CD14-positive monocyte (primary cell): ENCODE measurements around the gene OR52B4. TPM values are rescaled to one million over a fixed set of nuclear protein-coding genes. Genes with fewer than 3 reads are reported as not detected.
"Not testable (repeated sequence)": the region's sequence is repeated elsewhere in the genome, so short reads cannot be mapped to it uniquely, and the experiment has no call there.

ENCODE experiments used
- DNase-seq, 3 donors: peaks; one replicate each; pipeline ENCODE4 v3.0.0-alpha.2; 2011 to 2022
- H2AFZ ChIP-seq: 2 replicates; pipeline ENCODE4 v1.6.0; 2012; ENCODE audit warnings: mild to moderate bottlenecking, low read depth, low read length, inconsistent platforms; ENCODE audit not compliant: insufficient read depth, poor library complexity, severe bottlenecking
- H3K27ac ChIP-seq, 2 donors: 1 replicate in 1 of 2; 2 replicates in 1 of 2; pipeline ENCODE4 v1.5.1; 2012 to 2013; ENCODE audit warnings: low read length in 2 of 2, control low read depth in 1 of 2, inconsistent platforms in 1 of 2, low read depth in 1 of 2, mild to moderate bottlenecking in 1 of 2
- H3K27me3 ChIP-seq, 2 donors: one replicate each; pipeline versions ENCODE4 v1.6.0 to v1.6.1; 2011 to 2013; ENCODE audit warnings: low read length in 2 of 2; ENCODE audit not compliant: control insufficient read depth in 2 of 2, insufficient read depth in 2 of 2
- H3K36me3 ChIP-seq, 2 donors: replicated peaks in 1 of 2; 1 replicate in 1 of 2; 2 replicates in 1 of 2; pipeline versions ENCODE4 v1.5.1 to v1.6.1; 2012 to 2013; ENCODE audit warnings: low read length in 2 of 2, control low read depth in 1 of 2, inconsistent platforms in 1 of 2, mild to moderate bottlenecking in 1 of 2; ENCODE audit not compliant: insufficient read depth in 2 of 2, control insufficient read depth in 1 of 2
- H3K4me1 ChIP-seq, 2 donors: 1 replicate in 1 of 2; 2 replicates in 1 of 2; pipeline versions ENCODE4 v1.5.1 to v1.6.1; 2012 to 2013; ENCODE audit warnings: low read length in 2 of 2, control low read depth in 1 of 2, inconsistent platforms in 1 of 2, mild to moderate bottlenecking in 1 of 2, moderate library complexity in 1 of 2; ENCODE audit not compliant: insufficient read depth in 2 of 2, control insufficient read depth in 1 of 2
- H3K4me2 ChIP-seq: replicated peaks from 2 replicates; pipeline ENCODE3; 2012; ENCODE audit warnings: low read length, moderate library complexity, mild to moderate bottlenecking; ENCODE audit not compliant: poor library complexity, severe bottlenecking; ENCODE audit errors: extremely low read depth
- H3K4me3 ChIP-seq, 3 experiments: fragments of 200-600 bp in 1 of 3; sonication (generic) in 1 of 3; replicated peaks in 1 of 3; 1 replicate in 2 of 3; 2 replicates in 1 of 3; pipeline ENCODE4 v1.5.1; 2011 to 2013; ENCODE audit warnings: low read length in 3 of 3, mild to moderate bottlenecking in 3 of 3, control low read depth in 2 of 3, low read depth in 2 of 3, inconsistent platforms in 1 of 3, moderate library complexity in 1 of 3
- H3K79me2 ChIP-seq: 2 replicates; pipeline ENCODE4 v1.6.0; 2012; ENCODE audit warnings: mild to moderate bottlenecking, control low read depth, inconsistent platforms, low read length, moderate library complexity; ENCODE audit not compliant: insufficient read depth
- H3K9ac ChIP-seq: 2 replicates; pipeline ENCODE4 v1.6.0; 2017; ENCODE audit warnings: low read length, mild to moderate bottlenecking; ENCODE audit not compliant: insufficient read depth, poor library complexity, severe bottlenecking
- H3K9me3 ChIP-seq, 2 donors: replicated peaks in 1 of 2; 1 replicate in 1 of 2; 2 replicates in 1 of 2; pipeline versions ENCODE4 v1.5.1 to v1.6.1; 2012 to 2013; ENCODE audit warnings: low read length in 2 of 2, control low read depth in 1 of 2; ENCODE audit not compliant: control insufficient read depth in 1 of 2, insufficient read depth in 1 of 2
- H4K20me1 ChIP-seq: 2 replicates; pipeline ENCODE4 v1.6.0; 2012; ENCODE audit warnings: mild to moderate bottlenecking, low read length, control low read depth, moderate library complexity; ENCODE audit not compliant: insufficient read depth
- H3K27ac Mint-ChIP-seq, 7 donors: one replicate each; pipeline ENCODE4 v1.8.0; 2020; ENCODE audit warnings: mild to moderate bottlenecking in 7 of 7, mixed read lengths in 7 of 7, moderate library complexity in 6 of 7, inconsistent platforms in 2 of 7
- H3K27me3 Mint-ChIP-seq, 3 donors: one replicate each; pipeline ENCODE4 v1.8.0; 2021 to 2022; ENCODE audit warnings: low read depth in 3 of 3, mild to moderate bottlenecking in 3 of 3, mixed read lengths in 3 of 3, moderate library complexity in 3 of 3, inconsistent platforms in 1 of 3
- H3K36me3 Mint-ChIP-seq, 2 donors: one replicate each; pipeline ENCODE4 v1.8.0; 2020; ENCODE audit warnings: mixed read lengths in 2 of 2, inconsistent platforms in 1 of 2, mild to moderate bottlenecking in 1 of 2
- H3K4me1 Mint-ChIP-seq: one replicate; pipeline ENCODE4 v1.8.0; 2020; ENCODE audit warnings: mild to moderate bottlenecking, mixed read lengths
- H3K4me3 Mint-ChIP-seq, 2 donors: one replicate each; pipeline ENCODE4 v1.8.0; 2020; ENCODE audit warnings: mild to moderate bottlenecking in 2 of 2, mixed read lengths in 2 of 2, moderate library complexity in 1 of 2
- H3K9me3 Mint-ChIP-seq, 7 donors: one replicate each; pipeline ENCODE4 v1.8.0; 2020 to 2022; ENCODE audit warnings: mixed read lengths in 7 of 7, mild to moderate bottlenecking in 6 of 7, moderate library complexity in 6 of 7, inconsistent platforms in 2 of 7
- WGBS: methylation state at CpG from one replicate; pipeline ENCODE4 v1.1.5; 2013; ENCODE audit warnings: missing lambda C conversion rate; ENCODE audit not compliant: insufficient coverage; 5-methylcytosine and 5-hydroxymethylcytosine counted together
- intact Hi-C, 2 donors: fragments of 100-400 bp; cut with micrococcal nuclease; formaldehyde crosslinking; loops; one replicate each; pipeline versions ENCODE4 v1.15.0 to v1.15.1; 2023
- polyA plus RNA-seq, 3 donors: library from polyadenylated mRNA; depleted of rRNA in 1 of 3; unstranded in 2 of 3; stranded (reverse) in 1 of 3; fragments of 300-500 nt in 2 of 3; fragments of >200 nt in 1 of 3; fragmentation: Illumina TruSeq in 2 of 3; gene quantifications; 1 replicate in 2 of 3; 2 replicates in 1 of 3; pipeline ENCODE4 v1.2.3, GENCODE V29; 2012 to 2021
- TF ChIP-seq, protein P1 (sequence below): fragments of 200-600 bp; IDR thresholded peaks from one replicate; pipeline ENCODE4 v1.8.0; 2022; ENCODE audit warnings: antibody characterized with exemption, mild to moderate bottlenecking

The OR52B4 gene
- polyA plus RNA-seq, 3 donors: not detected

- H3K4me3 Mint-ChIP-seq: no peak overlapping the region
- Histone ChIP-seq H4K20me1 (no peaks in the 10 kb centered on the region), H3K4me2 (no peak overlapping the region), H3K79me2 (no peaks in the 10 kb centered on the region), H3K36me3 (no peaks in the 10 kb centered on the region), H3K4me3 (no peak overlapping the region), H3K27me3 (no peaks in the 10 kb centered on the region), H3K4me1 (no peaks in the 10 kb centered on the region), H3K9me3 (no peaks in the 10 kb centered on the region), H2AFZ (no peak overlapping the region), H3K9ac (no peak overlapping the region), H3K27ac (no peak overlapping the region)
- no peak overlapping the region for H3K27ac Mint-ChIP-seq
- intact Hi-C loops: no loop called here
- H3K9me3 Mint-ChIP-seq: peaks cover 0 to 7% (median 2%) of the 10 kb centered on the region in 7 donors
- H3K4me1 Mint-ChIP-seq: peaks cover 8% of the 10 kb centered on the region
- no peak for DNase-seq
- H3K27me3 Mint-ChIP-seq: peaks cover 2 to 4% (median 4%) of the 10 kb centered on the region in 3 donors
- H3K36me3 Mint-ChIP-seq: no peaks in the 10 kb centered on the region
- WGBS: 100% methylated on average over 1 of the region's 3 CpGs
- TF ChIP-seq, protein P1, sequence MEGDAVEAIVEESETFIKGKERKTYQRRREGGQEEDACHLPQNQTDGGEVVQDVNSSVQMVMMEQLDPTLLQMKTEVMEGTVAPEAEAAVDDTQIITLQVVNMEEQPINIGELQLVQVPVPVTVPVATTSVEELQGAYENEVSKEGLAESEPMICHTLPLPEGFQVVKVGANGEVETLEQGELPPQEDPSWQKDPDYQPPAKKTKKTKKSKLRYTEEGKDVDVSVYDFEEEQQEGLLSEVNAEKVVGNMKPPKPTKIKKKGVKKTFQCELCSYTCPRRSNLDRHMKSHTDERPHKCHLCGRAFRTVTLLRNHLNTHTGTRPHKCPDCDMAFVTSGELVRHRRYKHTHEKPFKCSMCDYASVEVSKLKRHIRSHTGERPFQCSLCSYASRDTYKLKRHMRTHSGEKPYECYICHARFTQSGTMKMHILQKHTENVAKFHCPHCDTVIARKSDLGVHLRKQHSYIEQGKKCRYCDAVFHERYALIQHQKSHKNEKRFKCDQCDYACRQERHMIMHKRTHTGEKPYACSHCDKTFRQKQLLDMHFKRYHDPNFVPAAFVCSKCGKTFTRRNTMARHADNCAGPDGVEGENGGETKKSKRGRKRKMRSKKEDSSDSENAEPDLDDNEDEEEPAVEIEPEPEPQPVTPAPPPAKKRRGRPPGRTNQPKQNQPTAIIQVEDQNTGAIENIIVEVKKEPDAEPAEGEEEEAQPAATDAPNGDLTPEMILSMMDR: no peak
Measured at GRCh38 chr11:4370166-4370565, 2.0 kb upstream of the OR52B4 start.

DNA sequence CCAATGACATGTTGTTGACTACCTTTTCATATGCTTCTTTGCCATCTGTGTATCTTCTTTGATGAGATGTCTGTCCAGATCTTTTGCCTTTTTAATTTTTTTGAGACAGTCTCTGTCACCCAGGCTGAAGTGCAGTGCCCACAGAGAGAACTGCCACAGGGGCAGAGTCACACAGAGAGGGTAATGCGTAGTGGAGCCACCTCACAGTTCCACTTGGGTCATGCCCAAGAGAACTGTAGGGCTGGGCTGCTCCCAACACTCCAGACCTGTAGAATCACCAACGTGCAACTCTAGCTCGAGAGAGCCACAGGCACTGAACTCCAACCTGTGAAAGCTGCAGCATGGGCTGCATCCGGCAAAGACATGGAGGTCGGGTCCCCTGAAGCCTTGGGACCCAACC lies 20.0 kb downstream of the OR52B4 start:
- H3K27ac Mint-ChIP-seq, H3K4me3 ChIP-seq, H3K4me1 ChIP-seq, H3K27me3 ChIP-seq, H3K9me3 ChIP-seq, H3K4me3 Mint-ChIP-seq, H3K4me2 ChIP-seq, H3K36me3 ChIP-seq, H3K27ac ChIP-seq, H3K36me3 Mint-ChIP-seq, H3K9me3 Mint-ChIP-seq, H3K79me2 ChIP-seq, H2AFZ ChIP-seq, H4K20me1 ChIP-seq, DNase-seq, H3K4me1 Mint-ChIP-seq, intact Hi-C loops, H3K9ac ChIP-seq: not testable (repeated sequence)
- H3K27me3 Mint-ChIP-seq: peaks cover 4 to 13% (median 6%) of the 10 kb centered on the region in 3 donors
- no CpG with 5 or more reads among the region's 5 CpGs for WGBS

DNA sequence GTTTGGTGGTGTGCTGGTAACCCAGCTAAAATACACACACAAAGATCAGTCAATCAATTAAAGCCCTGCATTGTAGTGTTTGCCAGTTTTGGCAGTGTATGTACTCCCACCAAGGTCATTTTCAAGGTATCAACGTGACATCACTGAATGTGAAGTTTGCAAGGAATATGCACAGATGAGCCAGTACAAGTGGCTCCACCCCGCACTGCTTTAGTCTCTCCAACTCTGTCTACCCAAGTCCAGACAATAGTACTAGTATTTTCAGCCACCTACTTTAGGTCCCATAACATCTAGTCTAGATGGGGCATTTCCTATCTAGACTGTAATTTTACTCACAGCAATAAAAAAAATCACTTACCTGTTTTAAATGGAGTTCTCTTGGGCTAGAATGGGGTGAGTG lies 22.8 kb downstream of the OR52B4 start:
- H3K4me1 Mint-ChIP-seq, DNase-seq, H3K9ac ChIP-seq, H3K4me3 ChIP-seq, H3K9me3 Mint-ChIP-seq, H3K36me3 Mint-ChIP-seq, H3K36me3 ChIP-seq, H3K4me2 ChIP-seq, H3K27me3 ChIP-seq, H3K27ac ChIP-seq, H3K27ac Mint-ChIP-seq, H3K4me3 Mint-ChIP-seq, intact Hi-C loops, H2AFZ ChIP-seq, H3K79me2 ChIP-seq, H3K4me1 ChIP-seq, H3K9me3 ChIP-seq, H4K20me1 ChIP-seq: not testable (repeated sequence)
- whole genome bisulfite sequencing: no CpG with 5 or more reads among the region's 2 CpGs
- peaks cover 5 to 11% (median 7%) of the 10 kb centered on the region in 3 donors for H3K27me3 Mint-ChIP-seq

DNA sequence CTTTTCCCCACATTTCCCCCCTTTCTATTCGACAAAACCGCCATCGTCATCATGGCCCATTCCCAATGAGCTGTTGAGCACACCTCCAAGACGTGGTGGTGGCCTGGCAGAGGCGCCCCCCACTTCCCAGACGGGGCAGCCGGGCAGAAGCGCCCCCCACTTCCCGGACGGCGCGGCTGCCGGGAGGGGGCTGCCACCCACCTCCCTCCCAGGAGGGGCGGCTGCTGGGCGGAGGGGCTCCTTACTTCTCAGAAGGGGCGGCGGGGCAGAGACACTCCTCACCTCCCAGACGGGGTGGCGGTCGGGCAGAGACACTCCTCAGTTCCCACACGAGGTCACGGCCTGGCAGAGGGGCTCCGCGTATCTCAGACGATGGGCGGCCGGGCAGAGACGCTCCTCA lies 33.8 kb downstream of the OR52B4 start:
- H3K4me2 ChIP-seq, H3K4me1 Mint-ChIP-seq, H3K27me3 ChIP-seq, H3K27ac ChIP-seq, H3K27ac Mint-ChIP-seq, H3K9me3 Mint-ChIP-seq, H3K4me3 ChIP-seq, H3K9ac ChIP-seq, H3K36me3 Mint-ChIP-seq, H4K20me1 ChIP-seq, H3K4me1 ChIP-seq, intact Hi-C loops, H2AFZ ChIP-seq, H3K4me3 Mint-ChIP-seq, H3K9me3 ChIP-seq, H3K36me3 ChIP-seq, DNase-seq, H3K79me2 ChIP-seq: not testable (repeated sequence)
- no CpG with 5 or more reads among the region's 28 CpGs for WGBS
- peaks cover 4 to 17% (median 5%) of the 10 kb centered on the region in 3 donors for H3K27me3 Mint-ChIP-seq
